Activated naive CD4-positive, alpha-beta T cell treated with anti-CD3 and anti-CD28 coated beads, Interleukin-2, amount 50 U/mL, for 72 hours (primary cell): ENCODE results near the gene PRKCQ. TPM values are rescaled to one million over a fixed set of nuclear protein-coding genes. Genes with fewer than 3 reads are reported as not detected.
A peak's percentile ranks its signal among the peaks of the same experiment; 100 is the strongest.
"Not testable (repeated sequence)": the region's sequence is repeated elsewhere in the genome, so short reads cannot be mapped to it uniquely, and the experiment has no call there.

Experiments used
- ATAC-seq, 2 donors: fragments of 150-1000 bp; cut with Tn5 transposase; 2 replicates each; pipeline ENCODE4 v1.10.0; 2021; ENCODE audit warnings: mild to moderate bottlenecking in 2 of 2, moderate library complexity in 2 of 2
- DNase-seq, 2 donors: peaks; one replicate each; pipeline ENCODE4 v3.0.0; 2021 to 2022; ENCODE audit warnings: low spot score in 2 of 2
- H3K27ac Mint-ChIP-seq, 2 donors: one replicate each; pipeline ENCODE4 v1.8.0; 2022; ENCODE audit warnings: mild to moderate bottlenecking in 2 of 2, mixed read lengths in 2 of 2
- H3K36me3 Mint-ChIP-seq, 2 donors: one replicate each; pipeline ENCODE4 v1.8.0; 2022; ENCODE audit warnings: mixed read lengths in 2 of 2
- H3K9me3 Mint-ChIP-seq, 2 donors: one replicate each; pipeline ENCODE4 v1.8.0; 2022; ENCODE audit warnings: mixed read lengths in 2 of 2
- total RNA-seq, 2 donors: library from RNA; stranded (reverse); gene quantifications; one replicate each; pipeline ENCODE4 v1.2.3, GENCODE V29; 2022

PRKCQ gene
- total RNA-seq, 2 donors from 2014 or later: 27.5 to 48.4 TPM

GRCh38 chr10:6582298-6582697 is 2.2 kb upstream of the PRKCQ start:
- ATAC-seq (no peak), DNase-seq (no peak)
- Mint-ChIP-seq H3K27ac (peak overlapping the region; percentile 98 to 99), H3K9me3 (no peaks in the 10 kb centered on the region), H3K36me3 (peaks cover 56 to 86% of the 10 kb centered on the region in 2 donors)

- no peaks in the 10 kb centered on the region for H3K9me3 Mint-ChIP-seq
- peak overlapping the region; percentile 98 to 99 for H3K27ac Mint-ChIP-seq
- ATAC-seq (peak in 1 of 2 donors; percentile 36), DNase-seq (no peak)
- H3K36me3 Mint-ChIP-seq: peaks cover 56 to 85% of the 10 kb centered on the region in 2 donors
These were observed 1.7 kb upstream of the PRKCQ start for GRCh38 chr10:6581778-6582228.

- not testable (repeated sequence) for DNase-seq, H3K9me3 Mint-ChIP-seq, ATAC-seq
- peaks cover 51 to 79% of the 10 kb centered on the region in 2 donors for H3K36me3 Mint-ChIP-seq
- peak overlapping the region; percentile 98 to 99 for H3K27ac Mint-ChIP-seq
These were observed 1.1 kb upstream of the PRKCQ start for GRCh38 chr10:6581223-6581622.

GRCh38 chr10:6580279-6581029 is 378 bp upstream of the PRKCQ start:
- H3K36me3 Mint-ChIP-seq: peaks cover 47 to 72% of the 10 kb centered on the region in 2 donors
- peak; percentile 65 to 80 for ATAC-seq
- no peaks in the 10 kb centered on the region for H3K9me3 Mint-ChIP-seq
- DNase-seq: peak; percentile 89 to 91
- H3K27ac Mint-ChIP-seq: peak overlapping the region; percentile 98 to 99

GRCh38 chr10:6579183-6579903 is 733 bp downstream of the PRKCQ start:
- ATAC-seq: peak; percentile 17 to 54
- peak in 1 of 2 donors; percentile 76 for DNase-seq
- H3K9me3 Mint-ChIP-seq: no peaks in the 10 kb centered on the region
- H3K36me3 Mint-ChIP-seq: peaks cover 40 to 72% of the 10 kb centered on the region in 2 donors
- peak overlapping the region; percentile 98 for H3K27ac Mint-ChIP-seq

GRCh38 chr10:6578795-6579182 is 1.3 kb downstream of the PRKCQ start:
- no peaks in the 10 kb centered on the region for H3K9me3 Mint-ChIP-seq
- peak in 1 of 2 donors; percentile 6 for ATAC-seq
- peaks cover 35 to 66% of the 10 kb centered on the region in 2 donors for H3K36me3 Mint-ChIP-seq
- DNase-seq: no peak
- peak overlapping the region; percentile 98 for H3K27ac Mint-ChIP-seq

- Mint-ChIP-seq H3K9me3 (no peaks in the 10 kb centered on the region), H3K36me3 (peaks cover 30 to 63% of the 10 kb centered on the region in 2 donors), H3K27ac (peak overlapping the region; percentile 98)
- DNase-seq: no peak
- peak in 1 of 2 donors; percentile 1 for ATAC-seq
These were observed 1.8 kb downstream of the PRKCQ start for GRCh38 chr10:6578251-6578771.

GRCh38 chr10:6576326-6576725 is 3.8 kb downstream of the PRKCQ start:
- Mint-ChIP-seq H3K36me3 (peaks cover 19 to 43% of the 10 kb centered on the region in 2 donors), H3K9me3 (no peaks in the 10 kb centered on the region), H3K27ac (peak overlapping the region in 1 of 2 donors; percentile 74)
- DNase-seq: no peak
- no peak for ATAC-seq

GRCh38 chr10:6574664-6575176 is 5.4 kb downstream of the PRKCQ start:
- Mint-ChIP-seq H3K36me3 (peaks cover 12 to 44% of the 10 kb centered on the region in 2 donors), H3K9me3 (no peaks in the 10 kb centered on the region), H3K27ac (no peak overlapping the region)
- DNase-seq (no peak), ATAC-seq (no peak)

- no peak for ATAC-seq
- no peak for DNase-seq
- peak overlapping the region; percentile 43 to 91 for H3K27ac Mint-ChIP-seq
- no peaks in the 10 kb centered on the region for H3K9me3 Mint-ChIP-seq
- H3K36me3 Mint-ChIP-seq: peaks cover 0 to 38% of the 10 kb centered on the region in 2 donors
These were observed 9.2 kb downstream of the PRKCQ start for GRCh38 chr10:6570893-6571292.

GRCh38 chr10:6569259-6569658 is 10.8 kb downstream of the PRKCQ start:
- ATAC-seq: no peak
- Mint-ChIP-seq H3K9me3 (no peaks in the 10 kb centered on the region), H3K27ac (peak overlapping the region; percentile 29 to 85), H3K36me3 (peaks cover 0 to 27% of the 10 kb centered on the region in 2 donors)
- no peak for DNase-seq

GRCh38 chr10:6567884-6568283 is 12.2 kb downstream of the PRKCQ start:
- peaks cover 0 to 27% of the 10 kb centered on the region in 2 donors for H3K36me3 Mint-ChIP-seq
- H3K9me3 Mint-ChIP-seq: no peaks in the 10 kb centered on the region
- ATAC-seq: no peak
- no peak overlapping the region for H3K27ac Mint-ChIP-seq
- no peak for DNase-seq

GRCh38 chr10:6567203-6567703 is 12.8 kb downstream of the PRKCQ start:
- peaks cover 0 to 27% of the 10 kb centered on the region in 2 donors for H3K36me3 Mint-ChIP-seq
- DNase-seq (no peak), ATAC-seq (no peak)
- no peak overlapping the region for H3K27ac Mint-ChIP-seq
- no peaks in the 10 kb centered on the region for H3K9me3 Mint-ChIP-seq

GRCh38 chr10:6565588-6565987 is 14.5 kb downstream of the PRKCQ start:
- no peak overlapping the region for H3K27ac Mint-ChIP-seq

GRCh38 chr10:6564367-6564766 is 15.7 kb downstream of the PRKCQ start:
- H3K27ac Mint-ChIP-seq: peak overlapping the region; percentile 63 to 81
- no peaks in the 10 kb centered on the region for H3K9me3 Mint-ChIP-seq
- DNase-seq (no peak), ATAC-seq (peak in 1 of 2 donors; percentile 41)
- H3K36me3 Mint-ChIP-seq: peaks cover 0 to 33% of the 10 kb centered on the region in 2 donors

More at GRCh38 chr10:6565588-6565987, 14.5 kb downstream of the PRKCQ start:
- no peak for ATAC-seq
- peaks cover 0 to 31% of the 10 kb centered on the region in 2 donors for H3K36me3 Mint-ChIP-seq
- H3K9me3 Mint-ChIP-seq: no peaks in the 10 kb centered on the region
- DNase-seq: no peak

GRCh38 chr10:6563731-6564130 is 16.3 kb downstream of the PRKCQ start:
- ATAC-seq (peak; percentile 25 to 31), DNase-seq (no peak)
- Mint-ChIP-seq H3K27ac (peak overlapping the region; percentile 81 to 95), H3K9me3 (no peaks in the 10 kb centered on the region), H3K36me3 (peaks cover 0 to 30% of the 10 kb centered on the region in 2 donors)
